Prostate gland (tissue), 2 donors: Measurements from ENCODE around the gene MDH2.

Source experiments
- CTCF ChIP-seq, 4 experiments: fragments of 200-600 bp in 2 of 4; fragments of 450-650 bp in 2 of 4; sonication (generic) in 2 of 4; IDR thresholded peaks; 1 replicate in 3 of 4; 2 replicates in 1 of 4; pipeline ENCODE4 v1.5.1; 2016 to 2019; ENCODE audit warnings: antibody characterized with exemption in 4 of 4, mild to moderate bottlenecking in 2 of 4, moderate library complexity in 2 of 4
- POLR2AphosphoS5 ChIP-seq: sonication (generic); formaldehyde crosslinking; IDR thresholded peaks from one replicate; pipeline ENCODE4 v1.6.1; 2017; ENCODE audit warnings: antibody characterized with exemption

- TF ChIP-seq CTCF (IDR thresholded peaks at IDR 0.05) (no peak), POLR2AphosphoS5 (no peak)
Observed at GRCh38 chr7:76056241-76056640, 8.3 kb downstream of the MDH2 start.
